BLaER1 (cell line): ENCODE measurements around the gene FGGY.

Source experiments
- H3K27ac ChIP-seq: shearing (Covaris generic); formaldehyde crosslinking; 2 replicates; pipeline ENCODE4 v1.8.1; 2022
- H3K27me3 ChIP-seq: shearing (Covaris generic); formaldehyde crosslinking; 2 replicates; pipeline ENCODE4 v1.8.1; 2022
- H3K36me3 ChIP-seq: shearing (Covaris generic); formaldehyde crosslinking; 2 replicates; pipeline ENCODE4 v1.8.1; 2022
- H3K4me1 ChIP-seq: shearing (Covaris generic); formaldehyde crosslinking; 2 replicates; pipeline ENCODE4 v1.8.1; 2022
- H3K4me2 ChIP-seq: shearing (Covaris generic); formaldehyde crosslinking; 2 replicates; pipeline ENCODE4 v1.8.1; 2022
- H3K4me3 ChIP-seq: shearing (Covaris generic); formaldehyde crosslinking; 2 replicates; pipeline ENCODE4 v1.8.1; 2022
- H3K9ac ChIP-seq: shearing (Covaris generic); formaldehyde crosslinking; 2 replicates; pipeline ENCODE4 v1.8.1; 2022
- H3K9me3 ChIP-seq: shearing (Covaris generic); formaldehyde crosslinking; 2 replicates; pipeline ENCODE4 v1.8.1; 2022
- H4K20me1 ChIP-seq: shearing (Covaris generic); formaldehyde crosslinking; 2 replicates; pipeline ENCODE4 v1.8.1; 2022
- Cebpa-rat ChIP-seq: shearing (Covaris generic); IDR thresholded peaks from 2 replicates; pipeline ENCODE4 v1.8.1; 2022

FGGY gene

DNA sequence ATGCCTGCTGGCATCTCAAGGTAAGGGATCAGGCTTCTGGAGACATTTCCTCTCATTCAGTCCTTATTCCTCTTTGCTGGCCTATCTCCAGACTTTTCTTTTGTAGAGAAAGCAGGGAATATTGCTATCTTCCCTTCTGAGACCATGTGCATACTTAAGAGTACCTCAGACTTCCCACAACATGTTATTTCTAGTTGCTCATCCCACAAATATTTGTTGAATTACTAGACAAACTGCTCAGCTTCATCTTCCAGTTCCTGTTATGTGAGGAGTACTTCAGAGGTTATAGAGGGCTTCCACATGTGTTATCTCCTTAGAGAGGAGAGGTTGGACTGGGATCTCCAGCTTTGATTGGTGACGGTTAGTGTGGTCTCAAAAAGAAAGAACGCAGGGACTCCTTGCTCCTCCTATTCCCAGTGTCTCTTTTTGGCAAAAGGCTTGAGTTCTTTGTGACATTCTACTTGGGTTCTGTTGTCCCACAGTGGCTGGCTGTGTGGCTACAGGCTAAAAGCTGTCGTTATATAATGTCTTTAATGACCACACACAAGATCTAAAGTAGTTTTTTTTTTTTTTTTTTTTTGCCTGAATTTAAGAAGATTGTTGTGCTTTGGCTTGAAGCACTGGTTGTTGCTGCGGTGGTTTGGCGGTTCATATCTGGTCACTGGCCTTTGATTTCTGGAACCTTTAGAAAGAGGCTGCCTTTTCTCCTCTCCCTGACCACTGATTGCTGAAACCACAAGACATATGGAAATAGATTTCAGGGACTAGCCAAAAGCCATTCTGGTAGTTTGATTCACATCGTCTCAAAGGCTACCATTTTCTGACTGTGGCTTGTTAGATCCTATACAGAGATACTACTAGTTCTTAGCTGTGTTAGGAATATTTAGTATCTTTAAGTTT, 78.7 kb downstream of the FGGY start:
- no peaks in the 10 kb centered on the region for H3K27me3 ChIP-seq
- H3K4me1 ChIP-seq = no peaks in the 10 kb centered on the region
- no peak overlapping the region for H3K4me3 ChIP-seq
- TF ChIP-seq Cebpa-rat = no peak
- no peaks in the 10 kb centered on the region for H3K36me3 ChIP-seq
- H3K4me2 ChIP-seq = no peak overlapping the region
- H3K27ac ChIP-seq = no peak overlapping the region
- H3K9me3 ChIP-seq = no peaks in the 10 kb centered on the region; the same call in 1 of the 2 replicates
- H3K9ac ChIP-seq = no peak overlapping the region
- H4K20me1 ChIP-seq = no peaks in the 10 kb centered on the region

DNA sequence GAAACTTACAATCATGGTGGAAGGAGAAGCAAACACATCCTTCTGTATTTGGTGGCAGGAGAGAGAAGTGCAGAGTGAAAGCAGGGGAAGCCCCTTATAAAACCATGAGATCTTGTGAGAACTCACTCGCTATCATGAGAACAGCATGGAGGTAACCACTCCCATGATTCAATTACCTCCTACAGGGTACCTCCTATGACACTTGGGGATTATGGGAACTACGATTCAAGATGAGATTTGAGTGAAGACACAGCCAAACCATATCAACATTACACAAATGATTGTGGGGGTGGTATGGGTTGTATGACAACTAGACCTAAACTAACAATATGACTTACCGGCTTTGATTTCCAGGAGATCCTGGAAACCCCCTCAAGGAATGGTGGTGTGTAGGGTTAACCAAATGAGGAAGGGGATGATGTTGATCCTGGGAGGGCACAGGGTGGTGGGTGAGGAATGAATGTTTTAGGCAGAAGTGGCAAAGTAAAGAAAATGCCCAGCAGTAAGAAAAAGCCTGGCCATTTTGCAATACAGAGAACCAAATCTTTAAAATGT, 80.5 kb downstream of the FGGY start:
- H3K4me2 ChIP-seq = no peak overlapping the region
- H3K36me3 ChIP-seq = no peaks in the 10 kb centered on the region
- no peak for TF ChIP-seq Cebpa-rat
- H4K20me1 ChIP-seq = no peaks in the 10 kb centered on the region
- H3K9ac ChIP-seq = no peak overlapping the region
- no peaks in the 10 kb centered on the region; the same call in 1 of the 2 replicates for H3K9me3 ChIP-seq
- H3K4me3 ChIP-seq = no peak overlapping the region
- no peak overlapping the region for H3K27ac ChIP-seq
- no peaks in the 10 kb centered on the region for H3K27me3 ChIP-seq
- no peaks in the 10 kb centered on the region for H3K4me1 ChIP-seq

DNA sequence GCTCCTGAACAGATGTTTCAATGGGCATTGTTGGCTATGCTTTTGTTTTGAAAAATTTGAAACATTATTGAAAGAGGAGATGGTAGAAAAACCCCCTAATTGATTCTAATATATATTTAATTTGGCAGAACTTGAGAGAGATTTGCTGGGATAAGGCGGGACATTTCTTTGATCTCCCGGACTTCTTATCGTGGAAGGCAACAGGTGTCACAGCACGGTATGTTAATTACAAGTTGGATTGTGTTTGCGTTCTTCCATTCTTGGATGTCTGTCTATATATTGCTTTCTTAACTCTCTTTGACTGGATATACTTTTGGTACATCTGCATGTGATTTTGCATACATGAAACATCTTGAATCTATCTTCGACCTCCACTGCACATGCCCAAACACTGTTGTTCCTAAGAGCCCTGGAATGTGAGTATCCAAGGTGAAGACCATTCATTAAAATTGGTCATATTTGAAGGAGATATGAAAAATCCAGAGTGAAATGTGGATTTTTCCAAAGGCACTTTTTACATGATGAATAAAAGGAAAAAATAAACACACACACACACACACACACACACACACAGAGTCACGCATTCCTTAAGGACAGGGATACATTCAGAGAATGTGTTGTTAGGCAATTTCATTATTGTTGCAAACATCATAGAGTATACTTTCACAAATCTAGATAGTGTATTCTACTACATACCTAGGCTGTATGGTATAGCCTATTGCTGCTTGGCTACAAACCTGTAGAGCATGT, 81.9 kb downstream of the FGGY start:
- H3K4me3 ChIP-seq = no peak overlapping the region
- no peaks in the 10 kb centered on the region for H3K27me3 ChIP-seq
- H4K20me1 ChIP-seq = no peaks in the 10 kb centered on the region
- H3K9ac ChIP-seq = no peak overlapping the region
- H3K9me3 ChIP-seq = no peaks in the 10 kb centered on the region; the same call in 1 of the 2 replicates
- no peak overlapping the region for H3K27ac ChIP-seq
- no peak overlapping the region for H3K4me2 ChIP-seq
- no peaks in the 10 kb centered on the region for H3K36me3 ChIP-seq
- H3K4me1 ChIP-seq = no peaks in the 10 kb centered on the region
- TF ChIP-seq Cebpa-rat = no peak

DNA sequence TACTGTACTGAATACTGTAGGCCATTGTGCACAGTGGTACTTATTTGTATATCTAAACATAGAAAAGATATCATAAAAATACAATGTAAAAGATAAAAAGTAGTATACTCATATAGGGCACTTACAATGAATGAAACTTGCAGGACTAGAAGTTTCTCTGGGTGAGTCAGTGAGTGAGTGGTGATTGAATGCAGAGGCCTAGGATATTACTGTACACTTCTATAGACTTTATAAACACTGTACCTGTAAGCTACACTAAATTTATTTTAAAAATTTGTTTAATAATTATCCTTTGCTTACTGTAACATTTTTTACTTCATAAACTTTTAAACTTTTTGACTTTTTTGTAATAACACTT, 82.5 kb downstream of the FGGY start:
- Histone ChIP-seq H3K9me3 (no peaks in the 10 kb centered on the region; the same call in 1 of the 2 replicates), H4K20me1 (no peaks in the 10 kb centered on the region), H3K27me3 (no peaks in the 10 kb centered on the region), H3K27ac (no peak overlapping the region), H3K4me3 (no peak overlapping the region), H3K36me3 (no peaks in the 10 kb centered on the region), H3K9ac (no peak overlapping the region), H3K4me2 (no peak overlapping the region), H3K4me1 (no peaks in the 10 kb centered on the region)
- no peak for TF ChIP-seq Cebpa-rat

DNA sequence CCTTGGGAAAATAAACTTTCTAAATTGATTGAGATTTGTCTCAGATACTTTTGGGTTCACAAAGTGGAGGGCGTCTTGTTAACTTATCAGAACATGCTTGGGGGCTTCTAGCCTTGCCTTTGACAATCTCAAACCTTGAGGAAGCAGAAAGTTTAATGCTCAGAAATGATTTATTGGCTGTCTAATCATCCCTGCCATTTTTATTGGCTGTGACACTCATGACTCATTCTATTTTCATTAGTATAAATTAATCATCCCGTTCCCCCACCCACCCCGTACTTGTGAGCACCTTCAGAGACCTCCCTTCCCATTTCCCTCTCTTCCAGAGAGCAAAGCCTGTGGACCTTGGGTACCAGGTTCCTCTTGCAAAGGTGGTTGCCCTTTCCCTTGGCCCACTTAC, 87.1 kb downstream of the FGGY start:
- no peaks in the 10 kb centered on the region for H3K4me1 ChIP-seq
- H3K27ac ChIP-seq = no peak overlapping the region
- no peak overlapping the region for H3K9ac ChIP-seq
- H3K27me3 ChIP-seq = no peaks in the 10 kb centered on the region
- no peaks in the 10 kb centered on the region for H3K9me3 ChIP-seq
- H3K4me3 ChIP-seq = no peak overlapping the region
- no peaks in the 10 kb centered on the region for H4K20me1 ChIP-seq
- no peaks in the 10 kb centered on the region for H3K36me3 ChIP-seq
- no peak overlapping the region for H3K4me2 ChIP-seq
- no peak for TF ChIP-seq Cebpa-rat

DNA sequence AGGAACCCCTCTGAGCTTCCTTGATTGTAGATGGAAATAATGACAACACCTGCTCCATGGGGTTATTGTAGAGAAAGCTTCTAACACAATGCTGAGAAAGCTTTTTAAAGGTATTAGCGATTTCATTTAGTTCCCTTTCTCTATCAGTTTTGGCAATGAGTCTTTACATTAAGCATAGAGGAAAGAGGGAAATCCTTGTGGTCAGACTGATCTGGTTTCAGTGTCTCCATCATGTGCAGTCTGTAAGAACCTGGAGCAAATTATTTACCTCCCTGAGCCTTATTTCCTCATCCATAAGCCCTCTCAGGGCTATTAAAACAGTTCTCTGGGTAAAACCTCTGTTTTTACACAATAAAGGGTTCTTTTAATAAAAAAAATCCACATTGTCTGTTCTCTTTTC, 87.5 kb downstream of the FGGY start:
- no peaks in the 10 kb centered on the region for H3K9me3 ChIP-seq
- no peak overlapping the region for H3K27ac ChIP-seq
- H3K9ac ChIP-seq = no peak overlapping the region
- no peaks in the 10 kb centered on the region for H4K20me1 ChIP-seq
- no peaks in the 10 kb centered on the region for H3K4me1 ChIP-seq
- H3K27me3 ChIP-seq = no peaks in the 10 kb centered on the region
- H3K4me2 ChIP-seq = no peak overlapping the region
- no peak overlapping the region for H3K4me3 ChIP-seq
- no peak for TF ChIP-seq Cebpa-rat
- H3K36me3 ChIP-seq = no peaks in the 10 kb centered on the region

DNA sequence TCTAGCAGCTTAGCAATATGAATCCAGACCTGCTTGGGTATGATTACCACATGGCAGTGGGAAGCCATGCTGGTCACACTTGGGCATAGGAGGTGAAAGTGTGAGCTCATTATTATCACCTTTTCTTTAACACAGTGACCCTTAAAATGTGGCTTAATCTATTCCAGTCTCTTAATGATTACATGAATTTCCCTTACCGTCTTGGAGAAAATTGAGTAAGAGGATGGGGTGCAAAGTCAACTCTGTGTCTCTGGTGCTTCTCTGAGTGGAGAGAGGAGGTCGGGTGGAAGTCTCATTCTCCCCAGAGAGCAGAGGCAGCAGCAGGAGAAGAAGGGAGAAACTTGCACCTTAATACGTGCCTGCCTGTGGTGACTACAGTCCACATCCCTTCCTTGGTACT, 91.3 kb downstream of the FGGY start:
- TF ChIP-seq Cebpa-rat = no peak
- Histone ChIP-seq H3K27me3 (no peaks in the 10 kb centered on the region), H3K9me3 (no peaks in the 10 kb centered on the region), H3K27ac (no peak overlapping the region), H4K20me1 (no peaks in the 10 kb centered on the region), H3K4me3 (no peak overlapping the region), H3K4me2 (no peak overlapping the region), H3K9ac (no peak overlapping the region), H3K4me1 (no peaks in the 10 kb centered on the region), H3K36me3 (no peaks in the 10 kb centered on the region)

DNA sequence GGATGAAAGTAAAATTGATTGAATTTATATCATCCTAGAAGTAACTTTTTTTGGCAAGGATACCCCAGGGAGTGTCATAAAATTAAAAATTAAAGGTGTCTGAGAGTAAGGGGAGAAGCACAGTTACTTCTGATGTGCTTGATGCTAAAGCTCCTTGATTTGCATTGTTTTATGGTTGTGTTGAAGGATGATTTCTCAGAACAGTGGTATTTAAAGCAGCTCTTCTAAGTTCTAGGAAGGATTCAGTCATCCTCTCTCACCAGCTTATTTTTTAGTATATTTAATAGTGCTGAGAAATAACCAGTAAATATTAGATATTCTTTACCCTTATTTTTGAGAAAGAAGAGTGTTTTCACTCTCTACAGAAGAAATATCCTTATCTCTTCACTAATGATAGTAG, 93.0 kb downstream of the FGGY start:
- H3K27ac ChIP-seq = no peak overlapping the region
- H3K9ac ChIP-seq = no peak overlapping the region
- no peak overlapping the region for H3K4me2 ChIP-seq
- no peak for TF ChIP-seq Cebpa-rat
- no peaks in the 10 kb centered on the region for H3K27me3 ChIP-seq
- H4K20me1 ChIP-seq = no peaks in the 10 kb centered on the region
- H3K4me3 ChIP-seq = no peak overlapping the region
- no peaks in the 10 kb centered on the region for H3K36me3 ChIP-seq
- H3K4me1 ChIP-seq = no peaks in the 10 kb centered on the region
- no peaks in the 10 kb centered on the region for H3K9me3 ChIP-seq

DNA sequence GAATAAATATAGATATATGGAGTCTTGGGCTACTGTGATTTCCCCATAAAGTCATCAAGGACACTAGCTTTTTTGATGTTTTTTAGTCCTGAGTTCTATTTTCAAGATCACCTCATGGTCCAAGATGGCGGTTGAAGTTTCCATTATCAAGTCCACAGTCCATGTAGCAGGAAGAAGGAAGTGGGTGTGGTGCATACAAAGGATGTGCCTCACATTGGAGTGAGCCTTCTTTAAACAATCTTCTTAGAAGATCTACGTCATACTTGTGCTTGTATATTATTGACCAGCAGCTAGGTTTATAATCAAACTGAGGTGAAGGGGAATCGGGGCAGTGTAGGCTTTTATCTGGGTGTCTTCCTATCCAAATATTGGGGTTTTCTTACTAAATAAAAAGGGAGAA, 93.4 kb downstream of the FGGY start:
- Histone ChIP-seq H4K20me1 (no peaks in the 10 kb centered on the region), H3K4me1 (no peaks in the 10 kb centered on the region), H3K36me3 (no peaks in the 10 kb centered on the region)

More for the DNA sequence above, 93.4 kb downstream of the FGGY start:
- Histone ChIP-seq H3K9ac (no peak overlapping the region), H3K4me3 (no peak overlapping the region), H3K27me3 (no peaks in the 10 kb centered on the region), H3K4me2 (no peak overlapping the region), H3K9me3 (no peaks in the 10 kb centered on the region), H3K27ac (no peak overlapping the region)
- TF ChIP-seq Cebpa-rat = no peak
